Right lobe of liver (tissue), 4 donors: ENCODE measurements around the gene ABHD1.

Experiments
- POLR2A ChIP-seq: fragments of 450-650 bp; IDR thresholded peaks from one replicate; pipeline ENCODE4 v1.6.1; 2017; ENCODE audit warnings: antibody characterized with exemption, mild to moderate bottlenecking
- TF ChIP-seq, protein P1 (sequence below), 4 donors: fragments of 200-600 bp in 3 of 4; fragments of 450-650 bp in 1 of 4; IDR thresholded peaks; one replicate each; pipeline versions ENCODE4 v1.5.1 to v1.8.0; 2016 to 2022; ENCODE audit warnings: antibody characterized with exemption in 4 of 4, mild to moderate bottlenecking in 2 of 4
- donor health status: DM: no; HTN: no; CAD: no.
- donor health status: DM: no; HTN: no; CAD: no.
- donor health status: DM: no; HTN: yes; CAD: no.

DNA sequence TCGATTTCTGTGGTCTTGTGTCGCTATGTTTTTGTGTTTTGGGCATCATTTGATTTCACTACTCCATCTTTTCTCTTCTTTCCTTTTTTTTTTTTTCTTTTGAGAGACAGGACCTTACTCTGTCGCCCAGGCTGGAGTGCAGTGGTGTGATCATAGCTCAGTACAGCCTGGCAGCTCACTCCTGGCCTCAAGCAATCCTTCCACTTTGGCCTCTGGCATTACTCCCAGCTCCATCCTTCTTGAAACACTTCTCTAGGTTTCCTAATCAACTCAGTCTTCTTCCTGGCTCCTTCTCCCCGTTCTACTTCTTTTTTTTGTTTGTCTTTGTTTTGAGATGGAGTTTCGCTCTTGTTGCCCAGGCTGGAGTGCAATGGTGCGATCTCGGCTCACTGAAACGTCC is 51.7 kb downstream of the ABHD1 start:
- TF ChIP-seq, protein P1, sequence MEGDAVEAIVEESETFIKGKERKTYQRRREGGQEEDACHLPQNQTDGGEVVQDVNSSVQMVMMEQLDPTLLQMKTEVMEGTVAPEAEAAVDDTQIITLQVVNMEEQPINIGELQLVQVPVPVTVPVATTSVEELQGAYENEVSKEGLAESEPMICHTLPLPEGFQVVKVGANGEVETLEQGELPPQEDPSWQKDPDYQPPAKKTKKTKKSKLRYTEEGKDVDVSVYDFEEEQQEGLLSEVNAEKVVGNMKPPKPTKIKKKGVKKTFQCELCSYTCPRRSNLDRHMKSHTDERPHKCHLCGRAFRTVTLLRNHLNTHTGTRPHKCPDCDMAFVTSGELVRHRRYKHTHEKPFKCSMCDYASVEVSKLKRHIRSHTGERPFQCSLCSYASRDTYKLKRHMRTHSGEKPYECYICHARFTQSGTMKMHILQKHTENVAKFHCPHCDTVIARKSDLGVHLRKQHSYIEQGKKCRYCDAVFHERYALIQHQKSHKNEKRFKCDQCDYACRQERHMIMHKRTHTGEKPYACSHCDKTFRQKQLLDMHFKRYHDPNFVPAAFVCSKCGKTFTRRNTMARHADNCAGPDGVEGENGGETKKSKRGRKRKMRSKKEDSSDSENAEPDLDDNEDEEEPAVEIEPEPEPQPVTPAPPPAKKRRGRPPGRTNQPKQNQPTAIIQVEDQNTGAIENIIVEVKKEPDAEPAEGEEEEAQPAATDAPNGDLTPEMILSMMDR (IDR thresholded peaks at IDR 0.05) = no peak
- no peak for TF ChIP-seq POLR2A
